Muscle layer of colon (tissue), 2 donors: ENCODE measurements around the gene XPNPEP2.

Source experiments
- H3K27ac ChIP-seq: one replicate; pipeline ENCODE4 v1.7.0; 2013; ENCODE audit warnings: low read depth, mild to moderate bottlenecking, low read length, moderate library complexity
- H3K27me3 ChIP-seq, 2 donors: one replicate each; pipeline ENCODE4 v1.7.0; 2013; ENCODE audit warnings: low read length in 2 of 2, mild to moderate bottlenecking in 2 of 2; ENCODE audit not compliant: insufficient read depth in 2 of 2, control insufficient read depth in 1 of 2
- H3K36me3 ChIP-seq: one replicate; pipeline ENCODE4 v1.7.0; 2013; ENCODE audit warnings: mild to moderate bottlenecking, low read length; ENCODE audit not compliant: insufficient read depth
- H3K4me1 ChIP-seq: one replicate; pipeline ENCODE4 v1.7.0; 2013; ENCODE audit warnings: mild to moderate bottlenecking, low read length; ENCODE audit not compliant: insufficient read depth
- H3K4me3 ChIP-seq, 2 donors: one replicate each; pipeline ENCODE4 v1.7.0; 2013; ENCODE audit warnings: low read length in 2 of 2, low read depth in 1 of 2, mild to moderate bottlenecking in 1 of 2, moderate library complexity in 1 of 2
- H3K9ac ChIP-seq: one replicate; pipeline ENCODE4 v1.7.0; 2013; ENCODE audit warnings: low read length
- H3K9me3 ChIP-seq: one replicate; pipeline ENCODE4 v1.7.0; 2013; ENCODE audit warnings: mild to moderate bottlenecking, low read length
- donor health status: abdominal sarcoma.
- donor health status: Adenocarcinoma of cecum.

XPNPEP2 gene, protein sequence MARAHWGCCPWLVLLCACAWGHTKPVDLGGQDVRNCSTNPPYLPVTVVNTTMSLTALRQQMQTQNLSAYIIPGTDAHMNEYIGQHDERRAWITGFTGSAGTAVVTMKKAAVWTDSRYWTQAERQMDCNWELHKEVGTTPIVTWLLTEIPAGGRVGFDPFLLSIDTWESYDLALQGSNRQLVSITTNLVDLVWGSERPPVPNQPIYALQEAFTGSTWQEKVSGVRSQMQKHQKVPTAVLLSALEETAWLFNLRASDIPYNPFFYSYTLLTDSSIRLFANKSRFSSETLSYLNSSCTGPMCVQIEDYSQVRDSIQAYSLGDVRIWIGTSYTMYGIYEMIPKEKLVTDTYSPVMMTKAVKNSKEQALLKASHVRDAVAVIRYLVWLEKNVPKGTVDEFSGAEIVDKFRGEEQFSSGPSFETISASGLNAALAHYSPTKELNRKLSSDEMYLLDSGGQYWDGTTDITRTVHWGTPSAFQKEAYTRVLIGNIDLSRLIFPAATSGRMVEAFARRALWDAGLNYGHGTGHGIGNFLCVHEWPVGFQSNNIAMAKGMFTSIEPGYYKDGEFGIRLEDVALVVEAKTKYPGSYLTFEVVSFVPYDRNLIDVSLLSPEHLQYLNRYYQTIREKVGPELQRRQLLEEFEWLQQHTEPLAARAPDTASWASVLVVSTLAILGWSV

DNA sequence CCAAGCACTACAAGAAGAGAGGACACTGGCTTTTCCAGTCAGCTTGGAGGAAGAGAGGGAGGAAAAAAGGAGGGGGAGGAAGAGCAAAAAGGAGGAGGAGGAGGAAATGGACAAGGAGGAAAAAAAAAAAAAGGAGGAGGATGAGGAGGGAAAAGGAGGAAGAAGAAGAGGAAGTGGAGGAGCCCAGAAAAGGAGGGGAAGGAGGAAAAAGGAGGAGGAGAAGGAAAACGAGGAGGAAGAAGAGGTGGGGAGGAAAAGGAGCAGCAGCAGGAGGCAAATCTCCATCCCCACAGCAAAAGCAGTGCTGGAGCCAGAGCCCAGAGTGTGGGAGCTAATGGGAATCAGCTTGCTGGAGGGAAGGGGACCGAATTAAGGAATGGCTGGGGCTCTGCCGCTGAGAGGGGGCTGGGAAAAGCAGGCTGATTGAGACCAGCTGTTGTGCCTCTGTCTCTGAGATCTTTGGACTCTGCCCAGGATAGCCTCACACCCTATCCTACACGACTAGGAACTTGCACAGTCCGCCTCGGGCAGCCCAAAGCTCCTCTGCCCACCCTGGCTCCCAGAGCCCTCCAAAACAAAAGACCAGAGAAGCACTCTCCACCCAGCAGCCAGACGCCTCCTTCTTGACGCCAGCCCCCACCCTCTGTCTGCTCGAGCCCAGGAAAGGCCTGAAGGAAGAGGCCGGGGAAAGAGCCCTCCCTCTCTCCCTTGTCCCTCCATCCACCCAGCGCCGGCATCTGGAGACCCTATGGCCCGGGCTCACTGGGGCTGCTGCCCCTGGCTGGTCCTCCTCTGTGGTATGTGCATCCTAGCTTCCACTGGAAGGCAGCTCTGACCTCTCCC is at the start of gene XPNPEP2:
Gene XPNPEP2, plus strand, starts transcription at position 514 of the 843 bp plus-strand sequence. Its CDS starts 235 bp downstream, at position 749.
- H3K4me1 ChIP-seq: no peaks in the 10 kb centered on the region
- H3K9ac ChIP-seq: no peak within 1 kb of the TSS
- H3K9me3 ChIP-seq: no peaks in the 10 kb centered on the region
- no peaks in the 10 kb centered on the region for H3K27me3 ChIP-seq
- H3K27ac ChIP-seq: no peak within 1 kb of the TSS
- H3K4me3 ChIP-seq: no peak within 1 kb of the TSS
- H3K36me3 ChIP-seq: no peaks in the 10 kb centered on the region

DNA sequence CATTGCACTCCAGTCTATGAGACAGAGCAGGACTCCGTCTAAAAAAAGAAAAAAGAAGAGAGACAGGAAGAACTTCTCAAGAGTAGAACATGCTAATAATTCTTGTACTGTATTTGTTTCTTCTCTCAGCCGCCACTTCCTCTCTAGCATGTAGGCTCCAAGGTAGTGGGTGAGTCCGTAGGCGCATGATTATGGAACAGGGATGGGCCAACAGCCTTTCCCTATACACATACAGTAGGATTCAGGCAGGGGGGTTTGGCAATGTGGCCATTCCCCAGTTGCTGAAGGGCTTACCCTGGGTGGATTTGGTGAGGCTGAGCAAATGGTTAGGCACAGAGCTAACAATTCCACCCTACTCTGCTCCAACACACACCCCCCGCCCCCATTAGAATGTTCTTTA is 49.0 kb upstream of the XPNPEP2 start:
- Histone ChIP-seq H3K27me3 (no peaks in the 10 kb centered on the region), H3K27ac (no peak overlapping the region), H3K9me3 (no peaks in the 10 kb centered on the region), H3K4me3 (no peak overlapping the region), H3K4me1 (no peaks in the 10 kb centered on the region), H3K36me3 (no peaks in the 10 kb centered on the region), H3K9ac (no peak overlapping the region)

DNA sequence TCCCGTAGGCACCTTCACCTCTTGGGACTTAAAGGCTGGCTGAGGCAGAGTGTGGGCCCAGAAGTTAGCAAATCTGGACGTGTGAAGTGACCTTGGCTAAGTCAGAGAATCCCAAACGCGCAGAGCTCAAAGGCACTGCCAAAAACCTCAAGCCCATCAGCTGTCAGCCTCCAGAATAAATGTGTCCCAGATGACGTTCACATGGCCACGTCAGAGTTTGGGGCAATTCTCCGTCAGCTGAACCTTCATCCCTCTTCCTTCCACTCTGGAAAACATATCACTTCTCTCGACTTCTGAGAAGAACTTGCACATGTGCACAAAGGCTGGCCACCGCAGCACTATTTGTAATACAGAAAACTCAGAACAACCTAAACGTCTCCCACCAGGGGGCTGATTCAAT is 48.3 kb upstream of the XPNPEP2 start:
- H3K27me3 ChIP-seq: no peaks in the 10 kb centered on the region
- no peaks in the 10 kb centered on the region for H3K36me3 ChIP-seq
- H3K4me1 ChIP-seq: no peaks in the 10 kb centered on the region
- H3K9me3 ChIP-seq: no peaks in the 10 kb centered on the region
- H3K4me3 ChIP-seq: no peak overlapping the region
- no peak overlapping the region for H3K9ac ChIP-seq
- H3K27ac ChIP-seq: no peak overlapping the region

DNA sequence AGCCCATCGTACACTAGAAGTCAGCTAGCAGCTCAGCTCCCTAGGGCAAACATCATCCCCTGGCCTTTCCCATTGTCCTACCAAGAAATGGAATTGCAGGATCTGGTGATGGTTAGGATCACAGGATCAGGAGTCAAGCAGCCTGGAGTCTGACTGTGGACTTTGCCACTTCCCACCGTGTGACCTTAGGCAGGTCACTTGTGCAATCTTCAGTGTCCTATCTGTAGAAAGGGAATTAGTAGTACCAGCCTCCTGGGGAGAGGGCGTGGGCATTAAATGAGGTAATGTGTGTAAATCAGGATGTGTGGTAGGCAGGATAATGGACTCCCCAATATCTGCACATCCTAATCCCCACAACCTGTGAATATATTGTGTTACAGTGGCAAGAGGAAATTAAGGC is 45.4 kb upstream of the XPNPEP2 start:
- Histone ChIP-seq H3K4me1 (no peaks in the 10 kb centered on the region), H3K9me3 (no peaks in the 10 kb centered on the region), H3K36me3 (no peaks in the 10 kb centered on the region), H3K9ac (no peak overlapping the region), H3K4me3 (no peak overlapping the region), H3K27me3 (no peaks in the 10 kb centered on the region), H3K27ac (no peak overlapping the region)

DNA sequence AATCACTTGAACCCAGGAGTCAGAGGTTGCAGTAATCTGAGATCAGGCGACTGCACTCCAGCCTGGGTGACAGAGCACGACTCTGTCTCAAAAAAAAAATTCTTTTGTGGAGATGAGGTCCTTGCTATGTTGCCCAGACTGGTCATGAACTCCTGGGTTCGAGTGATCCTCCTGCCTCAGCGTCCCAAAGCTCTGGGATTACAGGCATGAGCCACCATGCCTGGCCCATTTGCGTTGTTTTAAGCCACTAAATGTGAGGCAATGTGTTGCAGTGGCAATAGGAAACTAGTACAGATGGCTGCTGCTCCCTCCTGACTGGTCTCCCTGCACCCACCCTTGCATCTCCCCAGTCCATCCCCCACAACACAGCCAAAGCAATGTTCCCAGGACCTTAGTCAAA is 44.0 kb upstream of the XPNPEP2 start:
- no peaks in the 10 kb centered on the region for H3K9me3 ChIP-seq
- H3K27me3 ChIP-seq: no peaks in the 10 kb centered on the region
- H3K4me1 ChIP-seq: no peaks in the 10 kb centered on the region
- H3K27ac ChIP-seq: no peak overlapping the region
- no peak overlapping the region for H3K9ac ChIP-seq
- H3K4me3 ChIP-seq: no peak overlapping the region
- no peaks in the 10 kb centered on the region for H3K36me3 ChIP-seq

DNA sequence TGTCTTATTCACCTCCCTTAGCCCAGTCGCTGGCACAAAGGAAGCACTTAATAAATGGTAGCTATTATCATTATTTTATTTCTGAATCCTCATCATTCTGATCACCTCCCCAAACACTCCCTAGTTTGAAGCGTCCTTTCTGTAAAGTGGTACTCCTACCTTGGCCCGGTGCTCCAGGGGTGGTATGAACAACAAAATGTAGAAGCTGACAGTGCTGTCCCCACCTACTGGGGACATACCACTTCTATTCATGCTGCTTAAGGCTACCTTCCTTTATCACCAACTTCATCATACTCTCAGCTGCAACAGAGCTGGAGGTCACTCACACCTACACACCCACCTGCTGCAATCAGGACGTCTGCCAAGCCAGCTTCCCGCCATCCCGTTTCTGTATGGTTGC is 43.2 kb upstream of the XPNPEP2 start:
- no peak overlapping the region for H3K27ac ChIP-seq
- no peaks in the 10 kb centered on the region for H3K4me1 ChIP-seq
- no peaks in the 10 kb centered on the region for H3K27me3 ChIP-seq
- H3K9me3 ChIP-seq: no peaks in the 10 kb centered on the region
- H3K4me3 ChIP-seq: no peak overlapping the region
- no peak overlapping the region for H3K9ac ChIP-seq
- H3K36me3 ChIP-seq: no peaks in the 10 kb centered on the region

DNA sequence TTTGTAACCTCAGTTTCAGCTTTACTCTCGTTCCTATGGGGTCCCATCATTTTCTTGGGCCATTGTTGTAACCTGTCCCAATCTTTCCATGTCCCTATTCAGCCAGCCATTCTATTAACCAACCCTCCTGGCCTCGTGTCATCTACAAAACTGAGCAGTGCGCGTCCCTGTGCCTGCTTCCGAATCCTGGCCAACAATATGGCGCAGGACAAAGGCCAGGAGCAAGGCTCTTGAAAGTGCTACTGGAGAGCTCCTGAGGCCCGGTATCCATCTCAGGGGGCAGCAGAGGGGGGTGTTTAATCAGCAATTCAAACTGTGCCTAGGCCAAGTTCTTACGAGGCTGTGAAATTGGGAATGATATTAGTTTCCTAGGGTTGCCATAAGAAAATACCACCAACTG is 42.8 kb upstream of the XPNPEP2 start:
- H3K27ac ChIP-seq: no peak overlapping the region
- no peaks in the 10 kb centered on the region for H3K4me1 ChIP-seq
- no peaks in the 10 kb centered on the region for H3K9me3 ChIP-seq
- no peaks in the 10 kb centered on the region for H3K27me3 ChIP-seq
- H3K9ac ChIP-seq: no peak overlapping the region
- H3K4me3 ChIP-seq: no peak overlapping the region
- H3K36me3 ChIP-seq: no peaks in the 10 kb centered on the region

DNA sequence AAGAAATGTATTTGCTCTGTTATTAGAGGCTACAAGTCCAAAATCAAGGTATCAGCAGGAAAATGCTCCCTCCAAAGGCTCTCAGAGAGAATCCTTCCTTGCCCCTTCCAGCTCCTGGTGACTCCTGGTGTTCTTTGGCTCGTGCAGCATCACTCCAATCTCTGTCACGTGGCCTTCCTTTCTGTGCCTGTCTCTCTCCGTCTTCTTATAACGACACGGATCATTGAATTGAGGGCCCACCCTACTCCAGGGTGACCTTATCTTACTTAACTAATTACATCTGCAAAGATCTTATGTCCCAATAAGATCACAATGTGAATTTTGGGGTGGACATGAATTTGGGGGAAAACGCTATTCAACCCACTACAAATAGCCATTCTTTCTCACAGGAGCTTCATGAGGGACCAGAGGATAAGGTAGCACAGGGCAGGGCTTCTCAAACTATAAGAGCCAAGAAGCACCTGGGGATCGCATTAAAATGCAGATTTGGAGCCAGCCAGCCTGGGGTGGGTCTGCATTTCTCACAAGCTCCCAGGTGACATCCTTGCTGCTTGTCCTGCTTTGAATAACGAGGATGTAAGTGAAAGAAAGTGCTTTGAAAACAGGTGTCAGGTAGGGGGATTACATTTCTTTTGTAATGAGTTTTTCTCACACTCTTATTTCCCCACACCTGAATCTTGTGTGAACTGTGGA is 42.2 kb upstream of the XPNPEP2 start:
- Histone ChIP-seq H3K9ac (no peak overlapping the region), H3K27me3 (no peaks in the 10 kb centered on the region), H3K4me3 (no peak overlapping the region), H3K36me3 (no peaks in the 10 kb centered on the region), H3K9me3 (no peaks in the 10 kb centered on the region), H3K4me1 (no peaks in the 10 kb centered on the region), H3K27ac (no peak overlapping the region)

DNA sequence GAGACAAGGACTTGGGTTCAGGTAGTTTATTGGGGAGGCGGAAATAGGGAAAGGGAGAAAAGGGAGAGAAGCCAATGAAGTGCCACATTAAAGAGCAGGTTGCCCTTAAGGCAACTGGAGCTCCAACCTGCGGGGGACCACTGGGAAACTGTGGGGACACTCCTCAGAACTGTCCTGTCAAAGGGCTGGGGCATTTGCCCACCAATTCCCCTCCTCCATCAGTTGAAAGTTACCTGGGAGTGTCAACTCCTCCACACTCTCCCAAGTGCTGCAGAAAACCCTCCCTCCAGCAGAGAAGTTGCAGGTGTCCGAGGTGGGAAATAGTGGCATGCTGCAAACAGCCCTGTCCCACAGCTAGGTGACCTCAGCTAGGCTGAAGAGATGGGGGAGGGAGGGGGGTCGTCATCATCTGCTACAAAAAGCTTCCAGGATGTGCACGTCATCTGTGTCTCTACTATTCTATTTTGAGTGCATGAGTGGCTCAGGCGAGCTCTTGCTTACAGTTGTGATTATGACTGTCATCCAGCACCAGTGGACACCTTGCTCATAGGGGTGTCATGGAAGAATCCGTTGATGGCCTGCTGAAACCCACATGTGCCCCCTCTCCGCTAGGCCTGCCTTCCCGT is 41.5 kb upstream of the XPNPEP2 start:
- Histone ChIP-seq H3K4me1 (no peaks in the 10 kb centered on the region), H3K4me3 (no peak overlapping the region), H3K36me3 (no peaks in the 10 kb centered on the region), H3K9ac (no peak overlapping the region), H3K27ac (no peak overlapping the region), H3K9me3 (no peaks in the 10 kb centered on the region), H3K27me3 (no peaks in the 10 kb centered on the region)

DNA sequence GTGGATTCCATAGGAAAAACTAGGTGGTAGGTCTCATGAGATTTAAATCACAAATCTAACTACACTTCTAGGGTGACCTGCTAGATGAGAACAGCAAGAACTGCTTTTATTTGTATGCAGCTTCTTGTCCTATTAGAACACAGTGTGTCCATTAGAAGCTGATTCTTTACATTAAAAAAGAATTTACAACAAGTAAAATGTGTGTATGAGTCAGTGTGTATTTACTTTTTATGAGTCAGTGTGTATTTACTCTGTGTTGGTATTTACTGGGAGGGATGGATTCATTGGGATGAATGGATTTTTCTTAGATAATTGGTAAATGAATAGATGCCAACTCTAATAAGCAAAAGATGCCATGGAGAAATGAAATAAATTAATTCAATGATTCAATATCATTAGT is 40.6 kb upstream of the XPNPEP2 start:
- Histone ChIP-seq H3K4me1 (no peaks in the 10 kb centered on the region), H3K4me3 (no peak overlapping the region), H3K9ac (no peak overlapping the region), H3K27ac (no peak overlapping the region), H3K27me3 (no peaks in the 10 kb centered on the region), H3K36me3 (no peaks in the 10 kb centered on the region), H3K9me3 (no peaks in the 10 kb centered on the region)

DNA sequence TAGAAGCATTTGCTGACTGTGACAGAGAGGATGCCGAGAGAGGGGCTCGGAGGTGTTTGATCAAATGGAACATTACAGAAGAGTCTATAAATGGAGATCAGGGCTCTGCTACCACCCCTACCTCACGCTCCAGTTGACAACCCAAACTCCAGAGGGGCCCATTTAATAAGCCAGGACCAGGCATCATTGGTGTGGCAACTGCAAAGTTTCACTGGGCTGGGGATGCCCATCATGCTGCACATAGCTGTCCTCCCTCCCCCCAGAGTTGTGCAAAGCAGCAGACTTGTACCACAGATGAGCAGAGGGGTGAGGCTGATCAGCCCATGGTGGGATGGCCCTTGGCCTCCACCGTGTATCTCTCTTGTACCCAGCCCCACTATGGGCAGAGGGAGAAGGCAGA is 38.2 kb upstream of the XPNPEP2 start:
- Histone ChIP-seq H3K36me3 (no peaks in the 10 kb centered on the region), H3K27ac (no peak overlapping the region), H3K27me3 (no peaks in the 10 kb centered on the region), H3K9ac (no peak overlapping the region), H3K9me3 (no peaks in the 10 kb centered on the region), H3K4me1 (no peaks in the 10 kb centered on the region), H3K4me3 (no peak overlapping the region)
